Measurements from ENCODE around the gene MCTP2.
"Not testable (repeated sequence)": the region's sequence is repeated elsewhere in the genome, so short reads cannot be mapped to it uniquely, and the experiment has no call there.

Gene MCTP2

GRCh38 chr15:94247789-94248638, 16.7 kb downstream of the MCTP2 start:
- Histone ChIP-seq H3K27ac (ENCODE audit: low read length) (no peak overlapping the region), H3K4me1 (ENCODE audit: control insufficient read depth, insufficient read depth, low read length) (no peaks in the 10 kb centered on the region)

DNA sequence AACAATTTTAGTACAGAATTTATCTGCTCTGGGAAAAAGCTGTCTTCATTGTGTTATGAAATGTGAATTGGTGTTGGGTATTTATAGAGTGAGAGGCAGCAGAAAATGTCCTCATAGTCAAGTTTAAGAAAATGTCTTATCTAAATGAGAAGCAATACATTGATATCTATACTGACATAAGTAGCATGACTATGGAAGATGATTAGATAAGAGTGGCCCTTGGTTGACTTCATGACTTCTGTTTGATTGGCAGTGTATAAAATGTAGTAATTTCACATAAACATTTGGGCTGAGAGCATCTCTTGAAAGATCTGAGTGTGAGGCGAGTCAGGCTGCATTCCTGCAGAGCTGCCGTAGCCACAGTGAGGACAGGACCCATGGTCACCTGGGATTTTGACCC, 19.4 kb downstream of the MCTP2 start:
- no peaks in the 10 kb centered on the region for H3K9me3 ChIP-seq (ENCODE audit: control insufficient read depth, insufficient read depth, low read length)
- no peak for DNase-seq (ENCODE audit: low read depth, low spot score)
- no peaks in the 10 kb centered on the region for H3K27me3 ChIP-seq (ENCODE audit: control insufficient read depth, insufficient read depth, low read length)
- no peak overlapping the region for H3K4me3 ChIP-seq (ENCODE audit: low read length)
- H3K27ac ChIP-seq (ENCODE audit: low read length) = no peak overlapping the region
- H3K4me1 ChIP-seq (ENCODE audit: control insufficient read depth, insufficient read depth, low read length) = no peaks in the 10 kb centered on the region
- H3K36me3 ChIP-seq (ENCODE audit: control insufficient read depth, insufficient read depth, low read length) = no peaks in the 10 kb centered on the region
- WGBS (ENCODE audit: insufficient coverage, insufficient read length) = no CpG with 5 or more reads among the region's 2 CpGs

More at GRCh38 chr15:94247789-94248638, 16.7 kb downstream of the MCTP2 start:
- no peak overlapping the region for H3K4me3 ChIP-seq (ENCODE audit: low read length)
- H3K27me3 ChIP-seq (ENCODE audit: control insufficient read depth, insufficient read depth, low read length) = no peaks in the 10 kb centered on the region
- no CpG with 5 or more reads among the region's 7 CpGs for WGBS (ENCODE audit: insufficient coverage, insufficient read length)
- H3K9me3 ChIP-seq (ENCODE audit: control insufficient read depth, insufficient read depth, low read length) = no peaks in the 10 kb centered on the region
- no peaks in the 10 kb centered on the region for H3K36me3 ChIP-seq (ENCODE audit: control insufficient read depth, insufficient read depth, low read length)
- no peak for DNase-seq (ENCODE audit: low read depth, low spot score)

GRCh38 chr15:94252223-94252766, 20.9 kb downstream of the MCTP2 start:
- no peaks in the 10 kb centered on the region for H3K4me1 ChIP-seq (ENCODE audit: control insufficient read depth, insufficient read depth, low read length)
- WGBS (ENCODE audit: insufficient coverage, insufficient read length) = no CpG with 5 or more reads among the region's 1 CpG
- no peaks in the 10 kb centered on the region for H3K9me3 ChIP-seq (ENCODE audit: control insufficient read depth, insufficient read depth, low read length)
- no peak overlapping the region for H3K27ac ChIP-seq (ENCODE audit: low read length)
- H3K36me3 ChIP-seq (ENCODE audit: control insufficient read depth, insufficient read depth, low read length) = no peaks in the 10 kb centered on the region
- H3K27me3 ChIP-seq (ENCODE audit: control insufficient read depth, insufficient read depth, low read length) = no peaks in the 10 kb centered on the region
- no peak for DNase-seq (ENCODE audit: low read depth, low spot score)
- H3K4me3 ChIP-seq (ENCODE audit: low read length) = no peak overlapping the region

- DNase-seq (ENCODE audit: low read depth, low spot score) = no peak
- no peak overlapping the region for H3K27ac ChIP-seq (ENCODE audit: low read length)
These were observed 21.6 kb downstream of the MCTP2 start for GRCh38 chr15:94252906-94253491.

GRCh38 chr15:94253742-94254141, 22.4 kb downstream of the MCTP2 start:
- no peak for DNase-seq (ENCODE audit: low read depth, low spot score)
- Histone ChIP-seq H3K4me3 (ENCODE audit: low read length) (no peak overlapping the region), H3K27me3 (ENCODE audit: control insufficient read depth, insufficient read depth, low read length) (no peaks in the 10 kb centered on the region), H3K36me3 (ENCODE audit: control insufficient read depth, insufficient read depth, low read length) (no peaks in the 10 kb centered on the region), H3K9me3 (ENCODE audit: control insufficient read depth, insufficient read depth, low read length) (no peaks in the 10 kb centered on the region), H3K4me1 (ENCODE audit: control insufficient read depth, insufficient read depth, low read length) (no peaks in the 10 kb centered on the region), H3K27ac (ENCODE audit: low read length) (no peak overlapping the region)
- WGBS (ENCODE audit: insufficient coverage, insufficient read length) = no CpG with 5 or more reads among the region's 3 CpGs

More at GRCh38 chr15:94252906-94253491, 21.6 kb downstream of the MCTP2 start:
- Histone ChIP-seq H3K36me3 (ENCODE audit: control insufficient read depth, insufficient read depth, low read length) (no peaks in the 10 kb centered on the region), H3K27me3 (ENCODE audit: control insufficient read depth, insufficient read depth, low read length) (no peaks in the 10 kb centered on the region), H3K4me1 (ENCODE audit: control insufficient read depth, insufficient read depth, low read length) (no peaks in the 10 kb centered on the region), H3K9me3 (ENCODE audit: control insufficient read depth, insufficient read depth, low read length) (no peaks in the 10 kb centered on the region), H3K4me3 (ENCODE audit: low read length) (no peak overlapping the region)
- WGBS (ENCODE audit: insufficient coverage, insufficient read length) = no CpG with 5 or more reads among the region's 2 CpGs

DNA sequence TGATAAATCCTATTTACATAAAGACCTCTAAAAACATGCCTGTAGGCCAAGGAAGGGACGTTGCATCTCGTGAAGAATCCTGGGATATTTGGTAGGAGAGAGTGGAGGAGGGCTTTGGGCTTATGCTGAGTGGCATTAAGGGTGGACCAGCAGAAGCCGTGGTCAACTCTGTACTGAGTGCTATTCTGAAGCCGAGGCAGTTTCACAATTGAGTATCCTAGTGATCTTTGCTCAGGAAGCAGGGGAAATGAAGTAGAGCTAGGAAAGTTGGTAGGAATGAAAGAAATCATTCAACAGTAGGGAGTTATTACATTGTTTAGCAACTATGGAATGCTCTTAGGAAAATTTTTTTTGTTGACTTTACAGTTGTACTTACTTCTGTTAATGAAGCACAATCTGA, 24.2 kb downstream of the MCTP2 start:
- H3K4me3 ChIP-seq (ENCODE audit: low read length) = no peak overlapping the region
- no CpG with 5 or more reads among the region's 4 CpGs for WGBS (ENCODE audit: insufficient coverage, insufficient read length)

GRCh38 chr15:94256511-94256910, 25.1 kb downstream of the MCTP2 start:
- H3K9me3 ChIP-seq (ENCODE audit: control insufficient read depth, insufficient read depth, low read length) = no peaks in the 10 kb centered on the region
- no peak overlapping the region for H3K27ac ChIP-seq (ENCODE audit: low read length)
- H3K36me3 ChIP-seq (ENCODE audit: control insufficient read depth, insufficient read depth, low read length) = no peaks in the 10 kb centered on the region
- DNase-seq (ENCODE audit: low read depth, low spot score) = no peak
- no peaks in the 10 kb centered on the region for H3K27me3 ChIP-seq (ENCODE audit: control insufficient read depth, insufficient read depth, low read length)
- WGBS (ENCODE audit: insufficient coverage, insufficient read length) = no CpG with 5 or more reads among the region's 3 CpGs
- H3K4me1 ChIP-seq (ENCODE audit: control insufficient read depth, insufficient read depth, low read length) = no peaks in the 10 kb centered on the region
- no peak overlapping the region for H3K4me3 ChIP-seq (ENCODE audit: low read length)

More for the DNA sequence above, 24.2 kb downstream of the MCTP2 start:
- Histone ChIP-seq H3K9me3 (ENCODE audit: control insufficient read depth, insufficient read depth, low read length) (no peaks in the 10 kb centered on the region), H3K4me1 (ENCODE audit: control insufficient read depth, insufficient read depth, low read length) (no peaks in the 10 kb centered on the region), H3K27ac (ENCODE audit: low read length) (no peak overlapping the region), H3K27me3 (ENCODE audit: control insufficient read depth, insufficient read depth, low read length) (no peaks in the 10 kb centered on the region), H3K36me3 (ENCODE audit: control insufficient read depth, insufficient read depth, low read length) (no peaks in the 10 kb centered on the region)
- no peak for DNase-seq (ENCODE audit: low read depth, low spot score)

DNA sequence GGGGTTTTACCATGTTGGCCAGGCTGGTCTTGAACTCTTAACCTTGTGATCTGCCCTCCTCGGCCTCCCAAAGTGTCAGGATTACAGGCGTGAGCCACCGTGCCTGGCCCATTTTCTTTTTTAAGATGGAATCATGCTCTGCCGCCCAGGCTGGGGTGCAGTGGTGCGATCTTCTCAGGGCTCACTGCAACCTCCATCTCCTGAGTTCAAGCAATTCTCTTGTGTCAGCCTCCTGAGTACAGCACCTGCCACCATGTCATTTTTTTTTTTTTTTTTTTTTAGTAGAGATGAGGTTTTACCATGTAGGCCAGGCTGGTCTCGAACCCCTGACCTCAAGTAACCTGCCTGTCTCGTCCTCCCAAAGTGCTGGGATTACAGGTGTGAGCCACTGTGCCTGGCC, 26.4 kb downstream of the MCTP2 start:
- H3K27ac ChIP-seq (ENCODE audit: low read length); H3K9me3 ChIP-seq (ENCODE audit: control insufficient read depth, insufficient read depth, low read length); DNase-seq (ENCODE audit: low read depth, low spot score); H3K27me3 ChIP-seq (ENCODE audit: control insufficient read depth, insufficient read depth, low read length); H3K36me3 ChIP-seq (ENCODE audit: control insufficient read depth, insufficient read depth, low read length); H3K4me1 ChIP-seq (ENCODE audit: control insufficient read depth, insufficient read depth, low read length); H3K4me3 ChIP-seq (ENCODE audit: low read length): not testable (repeated sequence)
- WGBS (ENCODE audit: insufficient coverage, insufficient read length) = no CpG with 5 or more reads among the region's 7 CpGs

GRCh38 chr15:94258246-94258645, 26.9 kb downstream of the MCTP2 start:
- no CpG with 5 or more reads among the region's 2 CpGs for WGBS (ENCODE audit: insufficient coverage, insufficient read length)
- Histone ChIP-seq H3K4me3 (ENCODE audit: low read length) (no peak overlapping the region), H3K27me3 (ENCODE audit: control insufficient read depth, insufficient read depth, low read length) (no peaks in the 10 kb centered on the region), H3K36me3 (ENCODE audit: control insufficient read depth, insufficient read depth, low read length) (no peaks in the 10 kb centered on the region), H3K27ac (ENCODE audit: low read length) (no peak overlapping the region), H3K4me1 (ENCODE audit: control insufficient read depth, insufficient read depth, low read length) (no peaks in the 10 kb centered on the region), H3K9me3 (ENCODE audit: control insufficient read depth, insufficient read depth, low read length) (no peaks in the 10 kb centered on the region)
- DNase-seq (ENCODE audit: low read depth, low spot score) = no peak

GRCh38 chr15:94259121-94259751, 27.9 kb downstream of the MCTP2 start:
- no peaks in the 10 kb centered on the region for H3K4me1 ChIP-seq (ENCODE audit: control insufficient read depth, insufficient read depth, low read length)
- no peaks in the 10 kb centered on the region for H3K27me3 ChIP-seq (ENCODE audit: control insufficient read depth, insufficient read depth, low read length)
- H3K9me3 ChIP-seq (ENCODE audit: control insufficient read depth, insufficient read depth, low read length) = no peaks in the 10 kb centered on the region
- no CpG with 5 or more reads among the region's 1 CpG for WGBS (ENCODE audit: insufficient coverage, insufficient read length)
- H3K27ac ChIP-seq (ENCODE audit: low read length) = no peak overlapping the region
- H3K4me3 ChIP-seq (ENCODE audit: low read length) = no peak overlapping the region
- no peaks in the 10 kb centered on the region for H3K36me3 ChIP-seq (ENCODE audit: control insufficient read depth, insufficient read depth, low read length)
- no peak for DNase-seq (ENCODE audit: low read depth, low spot score)

Data from iPS DF 6.9 (cell line).